Glomerular visceral epithelial cell (primary cell): ENCODE results near the gene CCDC24.
A peak's percentile ranks its signal among the peaks of the same experiment; 100 is the strongest.

Experiments used
- DNase-seq: peaks from one replicate; pipeline ENCODE4 v3.0.0-alpha.2; 2016; ENCODE audit errors: extremely low spot score

CCDC24 gene

DNA sequence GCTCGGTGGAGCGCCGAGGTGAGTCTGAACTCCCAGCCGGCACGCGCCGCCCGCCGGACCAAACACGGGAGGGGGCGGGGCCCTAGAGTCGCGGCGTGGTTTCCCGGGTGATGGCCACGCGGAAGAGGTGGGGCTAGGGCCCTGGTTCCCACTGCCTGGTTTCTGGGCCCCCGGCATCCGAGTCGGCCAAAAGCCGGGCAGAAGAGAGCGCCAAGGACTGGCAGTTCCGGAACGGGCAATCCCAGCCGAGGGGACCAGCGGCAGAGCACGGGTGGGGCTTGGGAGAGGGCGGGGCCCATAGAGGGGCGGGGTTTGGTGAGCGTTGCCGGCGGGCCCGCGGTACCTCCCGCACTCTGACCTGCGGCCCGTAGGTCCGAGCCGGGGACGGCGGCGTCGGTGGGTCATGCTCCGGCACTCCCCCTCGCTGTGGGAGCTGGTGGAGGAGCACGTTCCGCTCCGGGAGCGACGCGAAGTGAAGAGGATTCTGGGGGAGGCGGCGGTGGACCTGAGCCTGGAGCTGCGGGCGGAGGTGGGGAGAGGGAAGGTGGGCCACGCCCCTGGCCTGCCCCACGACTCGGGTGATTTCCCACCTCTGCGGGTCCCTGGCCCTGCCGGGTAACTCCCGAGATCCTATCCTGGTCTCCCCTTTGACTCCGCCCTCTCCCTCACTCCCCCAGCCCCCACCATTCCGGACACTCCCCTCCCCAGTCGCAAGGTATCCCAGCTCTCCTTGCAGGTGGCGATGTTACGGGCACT lies at the start of gene CCDC24:
TSS of gene CCDC24 (plus strand) at position 124 of the 756 bp plus-strand sequence. CDS start at position 404, 280 bp downstream.
- DNase-seq: peak; percentile 89

DNA sequence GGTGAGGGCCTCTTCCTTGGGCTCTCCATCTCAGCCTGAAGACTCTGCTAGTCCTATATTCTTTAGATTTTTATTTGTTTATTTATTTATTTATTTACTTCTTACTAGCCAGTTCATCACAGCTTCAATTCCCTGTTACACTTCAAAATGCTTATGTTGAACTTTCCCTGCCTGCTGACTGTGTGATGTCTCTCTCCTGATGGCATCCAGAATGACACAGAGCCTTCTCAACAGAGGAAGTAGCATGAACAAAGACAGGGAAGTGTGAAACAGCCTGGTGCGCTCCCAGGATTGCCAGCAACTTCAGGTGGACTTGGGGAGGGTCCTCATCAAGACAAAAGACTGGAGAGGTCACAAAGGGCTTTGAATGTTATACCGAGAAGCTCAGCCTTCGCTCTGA lies 49.0 kb upstream of the CCDC24 start:
- DNase-seq: no peak

DNA sequence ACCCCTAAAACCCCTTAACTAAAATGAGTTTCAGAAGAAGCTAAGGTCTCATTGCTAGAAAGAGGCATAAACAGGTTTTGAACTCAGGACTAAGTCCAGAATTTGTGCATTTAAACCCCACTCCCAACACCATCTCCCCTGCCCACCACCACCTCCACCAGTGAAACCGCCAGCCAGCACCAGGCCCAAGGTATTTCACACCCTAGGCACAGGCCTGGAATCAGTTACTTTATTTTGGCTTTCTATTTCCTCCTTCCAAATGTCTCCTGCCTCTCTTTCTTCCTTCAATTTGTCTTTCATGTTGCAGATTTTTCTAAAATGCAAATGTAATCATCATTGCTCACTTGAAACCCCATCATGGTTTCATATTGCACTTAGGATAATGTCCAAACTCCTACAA lies 46.5 kb upstream of the CCDC24 start:
- no peak for DNase-seq

DNA sequence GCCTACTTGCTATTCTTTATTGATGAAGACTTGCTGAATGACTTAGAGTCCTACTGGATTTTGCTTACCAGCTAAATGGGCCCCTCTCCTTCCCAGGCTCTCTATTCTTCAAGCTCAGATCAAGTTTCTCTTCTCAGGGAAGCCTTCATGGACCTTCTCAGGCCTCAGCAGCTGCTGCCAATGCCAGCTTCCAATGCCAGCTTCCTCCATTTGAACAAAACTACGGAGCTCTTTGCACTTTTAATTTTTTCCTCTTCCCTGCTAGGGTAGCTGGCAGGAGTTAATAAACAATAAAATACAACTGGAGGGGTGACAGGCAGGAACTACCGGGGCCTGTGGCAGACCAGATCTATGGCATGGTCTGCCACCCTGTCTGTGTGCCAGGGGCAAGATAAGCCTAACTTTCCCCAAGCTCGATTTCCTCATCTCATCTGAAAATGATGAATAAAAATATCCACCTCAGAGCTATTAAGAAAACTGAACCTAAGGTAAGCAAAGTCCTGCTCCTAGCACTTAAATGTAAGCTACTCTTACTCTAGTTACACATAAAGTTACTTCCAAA lies 45.6 kb upstream of the CCDC24 start:
- DNase-seq: no peak

DNA sequence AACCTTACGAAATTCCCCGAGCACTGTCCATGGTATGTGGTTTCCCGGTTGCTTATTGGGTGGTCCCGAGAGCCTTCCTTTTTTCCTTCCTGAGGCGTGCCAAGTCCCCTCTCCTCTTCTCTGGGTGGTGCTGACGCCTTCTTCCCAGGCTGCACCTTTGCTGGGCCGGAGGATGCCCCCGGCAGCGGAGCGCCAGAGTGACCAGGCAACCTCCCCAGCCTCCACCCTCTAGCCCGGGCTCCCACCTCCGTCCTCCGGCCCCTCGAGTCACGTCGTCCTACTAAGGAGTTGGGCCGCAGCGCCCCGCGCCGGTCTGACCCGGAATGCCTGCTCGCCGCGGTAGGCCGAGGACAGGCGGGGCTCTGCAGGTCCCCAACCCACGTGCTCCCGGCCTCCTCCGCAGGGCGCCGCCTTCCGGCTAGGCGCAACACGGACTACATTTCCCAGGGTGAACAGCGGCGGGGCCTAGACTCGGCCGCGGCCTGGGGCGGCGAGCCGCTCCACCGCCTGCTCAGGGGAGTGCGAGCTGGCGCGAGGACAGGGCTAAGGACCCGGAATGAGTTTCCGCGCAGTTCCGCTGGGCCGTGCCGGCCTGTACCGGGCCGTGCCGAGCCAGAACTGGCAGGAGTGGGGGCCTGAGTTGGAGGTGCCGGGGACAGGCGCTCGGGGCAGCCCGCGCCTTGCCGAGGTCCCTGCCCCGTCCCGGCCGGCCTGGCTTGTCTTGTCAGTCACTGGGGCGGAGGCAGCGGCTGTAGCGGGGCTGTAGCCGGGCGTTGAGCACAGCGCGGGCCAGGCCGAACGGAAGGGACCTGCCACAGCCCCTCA lies 45.0 kb upstream of the CCDC24 start, which contains the start of gene IPO13:
TSS of gene IPO13 (plus strand) at position 715 of the 825 bp plus-strand sequence. CDS start 651 bp downstream, outside the sequence.
- DNase-seq: peak; percentile 96

DNA sequence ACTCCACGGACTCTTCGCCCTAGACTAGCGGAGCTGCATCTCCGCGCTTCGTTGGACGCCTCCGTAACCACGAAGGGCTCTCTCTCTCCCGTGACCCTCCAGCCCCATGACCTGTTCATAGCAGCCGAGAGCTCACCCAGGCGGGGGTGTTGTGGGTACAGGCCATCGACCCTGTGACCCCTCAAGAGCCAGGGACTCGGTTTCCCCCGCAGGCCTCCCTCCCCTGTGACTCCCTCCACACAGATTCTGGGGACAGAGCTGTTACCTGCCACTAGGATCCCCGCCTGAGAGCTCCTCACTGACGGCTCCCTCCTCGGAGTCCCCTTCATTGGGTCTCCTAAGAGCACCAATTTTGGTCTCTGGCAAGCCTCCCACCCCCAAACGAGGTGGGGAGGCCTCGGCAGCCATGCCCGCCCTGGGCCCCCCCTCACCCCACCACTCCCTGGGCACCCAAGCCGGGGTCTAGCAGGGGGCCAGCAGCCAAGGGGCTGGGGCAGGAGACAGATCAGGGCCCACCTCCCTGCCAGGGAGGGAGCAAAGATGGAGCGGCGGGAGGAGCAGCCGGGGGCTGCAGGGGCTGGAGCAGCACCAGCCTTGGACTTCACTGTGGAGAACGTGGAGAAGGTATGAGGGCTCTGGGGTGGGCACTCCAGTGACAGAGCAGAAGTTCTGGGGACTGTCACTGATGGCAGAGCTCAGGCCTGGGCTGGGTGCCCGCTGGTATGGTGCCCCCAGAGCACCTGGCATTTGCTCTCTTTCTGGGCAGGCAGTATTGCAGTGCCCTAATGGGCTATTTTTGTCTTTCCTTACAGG lies 44.1 kb upstream of the CCDC24 start:
- DNase-seq: no peak

DNA sequence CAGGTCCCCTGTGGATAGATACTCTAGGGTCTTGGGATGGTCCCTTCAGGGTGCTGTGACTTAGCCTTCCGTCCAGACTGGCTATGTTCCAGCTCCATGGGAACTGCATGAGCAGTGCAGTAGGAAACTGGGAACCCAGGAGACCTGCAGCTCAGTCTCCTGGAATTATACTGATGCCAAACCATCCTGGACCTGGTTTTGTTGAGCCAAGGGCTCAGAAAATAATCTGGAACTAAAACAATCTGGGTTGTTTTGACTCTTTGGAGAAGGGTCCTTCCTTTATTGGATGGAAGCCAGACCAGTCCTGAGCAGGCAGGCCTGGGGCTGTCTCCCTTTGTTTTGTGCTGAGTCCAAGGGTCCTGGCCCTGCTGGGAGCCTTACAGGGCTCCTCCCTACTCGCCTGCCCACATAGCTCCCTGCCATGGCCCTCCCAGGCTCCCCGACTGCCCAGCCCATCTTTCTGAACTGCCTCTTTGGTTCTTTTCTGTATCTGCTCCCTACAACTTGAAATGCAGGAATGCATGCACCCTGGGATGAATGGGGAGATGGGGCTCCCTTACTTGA lies 43.4 kb upstream of the CCDC24 start:
- no peak for DNase-seq

DNA sequence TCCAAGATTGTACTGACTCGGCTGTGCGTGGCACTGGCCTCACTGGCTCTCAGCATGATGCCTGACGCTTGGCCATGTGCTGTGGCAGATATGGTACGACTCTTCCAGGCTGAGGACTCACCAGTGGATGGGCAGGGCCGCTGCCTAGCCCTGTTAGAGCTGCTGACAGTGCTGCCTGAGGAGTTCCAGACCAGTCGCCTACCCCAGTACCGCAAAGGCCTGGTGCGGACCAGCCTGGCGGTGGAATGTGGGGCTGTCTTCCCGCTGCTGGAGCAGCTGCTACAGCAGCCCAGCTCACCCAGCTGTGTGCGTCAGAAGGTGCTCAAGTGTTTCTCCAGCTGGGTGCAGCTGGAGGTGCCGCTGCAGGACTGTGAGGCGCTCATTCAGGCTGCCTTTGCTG lies 41.7 kb upstream of the CCDC24 start:
- no peak for DNase-seq

DNA sequence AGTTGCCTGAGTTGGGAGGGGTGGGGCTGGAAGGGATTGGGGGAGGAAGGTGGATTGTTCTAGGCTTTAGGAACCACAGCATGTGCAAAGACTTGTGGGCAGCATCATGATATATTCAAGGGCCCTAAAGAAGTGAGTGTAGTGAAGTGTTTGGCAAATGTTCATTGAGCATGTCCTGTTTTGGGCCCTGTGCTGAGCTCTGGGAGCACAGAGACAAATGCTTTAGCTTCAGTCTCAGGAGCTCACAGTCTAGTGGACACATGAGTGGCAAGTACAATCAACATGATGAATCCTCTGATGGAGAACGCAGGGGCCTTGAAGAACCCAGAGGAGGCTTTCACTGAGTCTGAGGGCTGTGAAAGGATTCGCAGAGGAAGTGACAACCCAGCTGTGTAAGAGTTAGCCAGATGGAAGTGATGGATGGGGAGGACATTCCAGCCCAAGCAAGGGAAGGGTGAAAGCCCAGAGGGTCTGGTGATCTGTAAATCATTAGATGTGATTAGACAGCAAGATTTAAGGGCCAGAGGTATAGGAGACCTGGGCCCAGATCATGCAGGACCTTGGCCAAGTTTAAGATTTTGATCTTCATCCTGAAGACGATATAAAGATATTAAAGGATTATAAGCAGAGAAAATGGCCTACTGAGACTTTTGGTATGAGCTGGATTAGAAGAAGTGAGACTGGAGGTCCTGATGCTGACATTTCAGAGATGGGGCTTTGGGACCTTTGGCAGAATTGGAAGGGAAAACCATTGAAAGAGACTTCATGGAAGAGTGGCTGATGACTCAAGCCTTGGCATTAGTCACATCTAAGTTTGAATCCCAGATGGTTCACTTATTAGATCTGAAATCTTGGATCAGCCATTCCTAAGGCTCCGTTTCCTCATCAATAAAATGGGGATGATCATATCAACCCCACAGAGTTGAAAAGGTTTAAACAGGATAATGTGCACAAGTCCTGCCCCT lies 40.1 kb upstream of the CCDC24 start:
- DNase-seq: peak; percentile 52

DNA sequence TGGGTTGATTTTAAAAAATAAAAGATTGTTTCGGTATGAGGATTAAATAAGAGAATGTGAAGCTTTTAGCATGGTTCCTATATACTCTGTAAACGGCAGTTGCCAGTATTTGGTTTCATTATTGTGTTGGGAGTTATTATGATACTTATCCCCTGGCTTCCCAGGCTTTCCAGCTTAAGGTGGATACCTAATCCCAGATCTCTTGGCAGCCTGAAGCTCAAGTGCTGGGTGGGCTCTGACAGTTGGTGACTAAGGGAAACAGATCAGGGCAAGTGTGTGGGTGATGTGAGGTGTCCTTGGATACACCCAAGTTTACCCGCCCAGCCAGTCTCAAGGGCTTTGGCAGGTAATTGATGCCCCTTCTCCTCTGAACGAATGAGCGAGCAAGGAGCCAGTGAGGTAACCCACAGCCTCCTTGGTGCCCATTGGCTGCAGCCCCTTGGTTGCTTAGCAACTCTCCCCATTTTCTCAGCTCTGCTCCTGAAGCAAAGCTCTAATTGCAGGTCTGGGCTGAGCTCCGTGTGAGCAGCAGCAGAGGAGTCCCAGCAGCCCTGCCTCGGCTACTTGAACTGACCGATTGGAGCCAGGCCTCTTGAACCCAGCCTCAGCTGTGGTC lies 38.6 kb upstream of the CCDC24 start:
- DNase-seq: no peak

DNA sequence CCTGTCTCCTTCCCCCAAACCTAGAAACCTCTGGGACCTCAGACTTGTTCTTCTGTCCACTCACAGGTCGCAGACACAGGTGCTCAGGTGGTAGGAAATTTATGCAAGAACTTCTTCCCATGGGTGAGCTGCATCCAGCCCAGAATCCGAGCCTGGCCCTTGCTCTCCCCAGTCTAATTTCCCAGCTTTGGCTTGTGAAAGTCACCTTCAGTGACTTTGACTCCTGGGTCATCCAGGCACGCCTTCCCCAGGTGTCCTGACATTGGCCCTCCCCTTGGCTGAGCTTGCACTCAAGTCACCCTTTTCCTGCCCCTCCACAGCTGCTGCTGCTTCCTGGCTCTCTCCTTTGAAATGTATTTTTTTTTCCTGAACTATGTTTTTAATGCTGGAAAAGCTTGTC lies 38.0 kb upstream of the CCDC24 start:
- DNase-seq: no peak

DNA sequence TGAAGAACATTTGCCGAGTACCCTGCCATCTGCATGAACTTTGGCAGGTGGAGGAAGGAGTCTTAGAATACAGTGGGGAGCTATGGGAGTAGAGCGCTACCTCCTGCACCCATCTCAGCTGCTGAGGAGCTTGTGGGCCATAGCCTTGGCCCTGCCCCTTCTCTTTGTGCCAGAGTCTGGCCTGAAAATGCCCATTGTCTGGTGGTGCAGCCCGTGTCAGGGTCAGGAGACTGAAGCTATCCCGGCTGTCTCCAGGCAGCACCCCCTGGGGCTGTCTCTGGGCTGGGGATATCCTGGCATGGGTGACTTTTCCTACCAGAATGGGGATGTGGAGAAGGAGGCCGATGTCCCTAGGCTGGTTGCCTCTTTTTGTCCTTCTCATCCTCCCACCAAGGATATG lies 37.4 kb upstream of the CCDC24 start:
- no peak for DNase-seq

DNA sequence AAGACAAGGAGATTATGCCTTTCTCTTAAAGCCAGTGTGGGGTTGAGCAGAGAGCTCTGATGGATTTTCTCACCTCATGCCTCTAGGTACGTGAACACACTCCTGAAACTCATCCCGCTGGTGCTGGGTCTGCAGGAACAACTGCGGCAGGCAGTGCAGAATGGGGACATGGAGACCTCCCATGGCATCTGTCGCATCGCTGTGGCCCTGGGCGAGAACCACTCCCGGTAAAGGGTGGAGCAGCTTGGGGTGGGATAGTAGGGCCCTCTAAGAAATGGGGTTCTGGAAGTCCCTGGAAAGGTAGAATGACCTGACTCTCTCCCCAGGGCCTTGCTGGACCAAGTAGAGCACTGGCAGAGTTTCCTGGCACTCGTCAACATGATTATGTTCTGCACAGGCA lies 35.2 kb upstream of the CCDC24 start:
- DNase-seq: no peak

DNA sequence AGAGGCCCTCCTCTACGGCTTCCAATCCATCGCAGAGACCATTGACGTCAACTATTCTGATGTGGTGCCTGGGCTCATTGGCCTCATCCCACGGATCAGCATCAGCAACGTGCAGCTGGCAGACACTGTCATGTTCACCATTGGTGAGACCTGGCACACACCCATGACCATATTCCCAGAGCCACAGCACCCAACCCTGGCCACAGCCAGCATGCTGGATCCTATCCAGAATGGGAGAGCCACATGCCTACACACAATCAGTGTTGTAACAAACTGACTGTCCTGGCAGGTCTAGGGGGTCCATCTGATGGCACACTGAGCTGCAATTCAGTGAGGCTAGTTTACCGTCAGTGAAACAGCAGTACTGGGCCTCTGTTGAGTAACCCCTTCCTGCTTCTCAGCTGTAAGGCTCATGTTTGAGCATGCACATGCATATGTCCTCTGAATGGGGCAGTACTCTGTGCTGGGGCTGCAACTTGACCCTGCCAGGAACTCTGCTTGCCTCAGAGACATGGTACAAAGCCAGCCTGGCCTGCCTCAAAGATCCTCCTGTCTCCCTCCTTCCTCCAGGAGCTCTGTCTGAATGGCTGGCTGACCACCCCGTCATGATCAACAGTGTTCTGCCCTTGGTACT lies 33.9 kb upstream of the CCDC24 start:
- DNase-seq: no peak

DNA sequence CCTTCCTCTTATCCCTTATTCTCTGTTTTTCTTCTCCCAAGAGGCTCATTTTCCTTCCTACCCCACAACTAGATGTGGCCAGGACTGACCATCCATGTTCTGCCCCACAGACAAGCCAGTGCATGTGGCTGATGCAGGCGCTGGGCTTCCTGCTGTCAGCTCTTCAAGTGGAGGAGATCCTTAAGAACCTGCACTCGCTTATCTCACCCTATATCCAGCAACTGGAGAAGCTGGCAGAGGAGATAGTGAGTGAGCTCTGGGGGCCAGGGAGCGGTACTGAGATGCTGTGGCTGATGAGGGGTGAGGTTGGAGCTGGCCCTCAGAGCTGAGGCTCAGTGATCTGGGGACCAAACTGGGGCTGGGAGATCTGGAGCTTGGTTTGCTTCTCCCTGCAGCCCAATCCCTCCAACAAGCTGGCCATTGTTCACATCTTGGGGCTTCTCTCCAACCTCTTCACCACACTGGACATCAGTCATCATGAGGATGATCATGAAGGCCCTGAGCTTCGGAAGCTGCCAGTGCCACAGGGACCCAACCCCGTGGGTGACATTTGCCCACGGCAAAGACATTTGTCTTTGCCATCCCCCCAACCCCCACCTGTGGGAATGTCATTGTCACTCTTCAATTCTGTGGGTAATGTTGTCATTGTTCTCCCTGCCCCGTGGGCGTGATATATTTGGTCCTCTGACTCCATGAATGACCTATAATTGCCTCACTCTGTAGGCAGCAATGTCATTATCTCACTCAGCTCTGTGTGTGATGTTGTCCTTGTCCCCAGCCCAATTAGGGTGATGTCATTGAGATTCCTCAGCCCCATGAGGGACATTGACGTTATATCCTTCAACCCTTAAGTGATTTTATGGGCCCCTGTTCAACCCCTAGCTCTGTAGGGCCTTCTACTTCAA lies 32.8 kb upstream of the CCDC24 start:
- no peak for DNase-seq

DNA sequence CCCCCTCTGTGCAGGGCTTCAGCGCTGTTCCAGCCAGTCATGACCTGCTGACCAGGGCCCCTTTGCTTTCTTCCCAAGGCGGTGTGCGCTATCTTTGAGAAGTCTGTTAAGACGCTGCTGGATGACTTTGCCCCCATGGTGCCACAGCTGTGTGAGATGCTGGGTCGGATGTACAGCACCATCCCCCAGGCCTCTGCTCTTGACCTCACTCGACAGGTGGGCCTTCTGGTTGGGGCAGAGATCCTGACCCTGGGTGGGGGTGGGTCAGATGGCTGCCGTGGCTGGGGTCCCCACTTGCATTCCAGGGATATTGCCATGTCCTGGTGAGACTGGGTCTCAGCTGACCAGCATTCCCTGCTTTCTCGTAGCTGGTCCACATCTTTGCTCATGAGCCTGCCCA lies 30.6 kb upstream of the CCDC24 start:
- no peak for DNase-seq

DNA sequence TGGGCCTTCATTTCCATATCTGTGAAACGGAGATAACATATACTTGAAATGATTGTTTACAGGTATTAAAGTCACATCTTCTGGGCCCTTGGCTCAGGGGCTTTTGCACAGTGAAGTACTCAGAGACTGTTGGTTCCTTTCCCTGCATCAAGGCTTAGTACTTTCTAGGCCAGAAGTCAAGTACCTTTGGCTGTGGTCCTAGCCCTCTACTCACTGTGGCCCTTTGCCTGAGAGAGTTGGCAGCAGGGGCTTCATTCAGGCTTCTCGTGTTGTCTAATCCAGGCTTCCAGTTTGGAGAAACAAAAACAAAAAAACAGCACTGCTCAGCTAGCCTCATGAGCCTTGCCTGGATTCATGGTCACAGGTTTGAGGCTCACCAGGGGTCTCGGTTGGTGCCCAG lies 29.7 kb upstream of the CCDC24 start:
- DNase-seq: no peak

DNA sequence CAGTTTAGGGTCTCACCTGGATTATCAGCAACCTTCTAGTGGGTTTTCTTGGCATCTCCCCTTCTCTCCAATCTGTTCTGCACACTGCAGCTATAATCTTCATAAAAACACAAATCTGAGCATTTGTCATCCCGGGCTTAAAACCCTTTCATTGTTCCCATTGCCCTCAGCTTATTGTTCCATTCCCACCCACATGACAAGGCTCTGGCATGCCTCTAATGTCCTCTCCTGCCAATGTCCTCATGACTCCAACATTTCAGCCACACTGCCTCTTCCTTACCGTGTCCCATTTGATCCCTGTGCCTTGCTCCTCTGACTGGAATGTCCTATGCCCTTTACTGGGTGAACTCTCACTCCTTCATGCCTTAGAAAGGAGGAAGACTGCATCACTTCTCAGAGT lies 29.1 kb upstream of the CCDC24 start:
- DNase-seq: no peak
